GM21390 (cell line): ENCODE results near the gene C2orf78.
"Not testable (repeated sequence)": the region's sequence is repeated elsewhere in the genome, so short reads cannot be mapped to it uniquely, and the experiment has no call there.

Experiments used
- ATAC-seq: cut with Tn5 transposase; IDR thresholded peaks from one replicate; pipeline ENCODE4 v1.9.1; 2021; ENCODE audit not compliant: unreplicated experiment

The C2orf78 gene

GRCh38 chr2:73778867-73779466 is 5.0 kb upstream of the C2orf78 start:
- not testable (repeated sequence) for ATAC-seq

- ATAC-seq, result peak; percentile 98
Observed at GRCh38 chr2:73779467-73780236, 4.3 kb upstream of the C2orf78 start, which contains the start of gene DUSP11. DUSP11 (minus strand) TSS chr2:73780103; CDS start chr2:73779974, 129 bp downstream.

- no peak for ATAC-seq
Observed at GRCh38 chr2:73780237-73780582, 3.8 kb upstream of the C2orf78 start.

- ATAC-seq, result not testable (repeated sequence)
Observed at GRCh38 chr2:73783402-73783801, 581 bp upstream of the C2orf78 start.

GRCh38 chr2:73811878-73812277 is 27.9 kb downstream of the C2orf78 start:
- no peak for ATAC-seq

GRCh38 chr2:73812635-73813034 is 28.7 kb downstream of the C2orf78 start:
- ATAC-seq, result no peak

- ATAC-seq, result no peak
Observed at GRCh38 chr2:73818296-73818695, 34.3 kb downstream of the C2orf78 start.

- peak; percentile 76 for ATAC-seq
Observed at GRCh38 chr2:73821227-73821626, 37.2 kb downstream of the C2orf78 start.

- ATAC-seq, result no peak
Observed at GRCh38 chr2:73821669-73822068, 37.7 kb downstream of the C2orf78 start.

GRCh38 chr2:73822276-73822675 is 38.3 kb downstream of the C2orf78 start:
- no peak for ATAC-seq

- ATAC-seq, result no peak
Observed at GRCh38 chr2:73822991-73823390, 39.0 kb downstream of the C2orf78 start.

- ATAC-seq, result no peak
Observed at GRCh38 chr2:73823416-73823815, 39.4 kb downstream of the C2orf78 start.

GRCh38 chr2:73823916-73824523 is 40.0 kb downstream of the C2orf78 start:
- no peak for ATAC-seq

GRCh38 chr2:73825408-73825807 is 41.4 kb downstream of the C2orf78 start:
- no peak for ATAC-seq

- no peak for ATAC-seq
Observed at GRCh38 chr2:73827018-73827417, 43.0 kb downstream of the C2orf78 start.

- no peak for ATAC-seq
Observed at GRCh38 chr2:73827660-73828388, 43.8 kb downstream of the C2orf78 start.

GRCh38 chr2:73828389-73828817 is 44.4 kb downstream of the C2orf78 start:
- ATAC-seq, result no peak

GRCh38 chr2:73828818-73829570 is 45.0 kb downstream of the C2orf78 start, which contains the start of gene STAMBP:
STAMBP (plus strand) TSS chr2:73828961; CDS start chr2:73830857, 1,896 bp downstream.
- peak; percentile 82 for ATAC-seq

- ATAC-seq, result no peak
Observed at GRCh38 chr2:73830871-73831401, 47.0 kb downstream of the C2orf78 start.

- no peak for ATAC-seq
Observed at GRCh38 chr2:73832930-73833329, 48.9 kb downstream of the C2orf78 start.
